Fibroblast of the aortic adventitia (primary cell): ENCODE data around the gene GDI1. TPM values are rescaled to one million over a fixed set of nuclear protein-coding genes. Genes with fewer than 3 reads are reported as not detected.

ENCODE experiments used
- small RNA-seq: library from RNA; depleted of rRNA; stranded (forward); fragments of <200 nt; gene quantifications from one replicate; pipeline ENCODE3, GENCODE V24; 2012
- total RNA-seq: library from RNA; depleted of rRNA; stranded (reverse); fragments of >200 nt; gene quantifications from 2 replicates; pipeline ENCODE4 v1.2.3, GENCODE V29; 2012; ENCODE audit warnings: low replicate concordance

GDI1 gene
- total RNA-seq, 1 donor, result 115 TPM

Small RNA genes lying within 50 kb of the gene (small RNA-seq; reads per million reads assigned to genes)
- gene MIR6858 (not detected), gene SNORA70 (not detected)

Other genes starting within 250 kb of the GDI1 start
- not detected in 2 replicates for gene OPN1MW2, start 217.4 kb upstream of the GDI1 start, total RNA-seq
- gene OPN1MW3, start 179.6 kb upstream of the GDI1 start, total RNA-seq, result not detected in 2 replicates
- gene TEX28, start 142.0 kb upstream of the GDI1 start, total RNA-seq, result not detected in 2 replicates
- not detected in 2 replicates for gene TKTL1, start 141.4 kb upstream of the GDI1 start, total RNA-seq
- 549 and 1,365 TPM in 2 replicates for gene FLNA, start 62.5 kb upstream of the GDI1 start, total RNA-seq
- gene EMD, start 57.9 kb upstream of the GDI1 start, total RNA-seq, result 9.6 and 29.9 TPM in 2 replicates
- gene RPL10, start 38.8 kb upstream of the GDI1 start, total RNA-seq, result 1,297 and 3,230 TPM in 2 replicates
- gene DNASE1L1, start 27.9 kb upstream of the GDI1 start, total RNA-seq, result 15.8 and 31.0 TPM in 2 replicates
- 18.0 and 30.9 TPM in 2 replicates for gene TAFAZZIN, start 25.6 kb upstream of the GDI1 start, total RNA-seq
- 33.2 and 36.1 TPM in 2 replicates for gene ATP6AP1, start 8.5 kb upstream of the GDI1 start, total RNA-seq
- 39.0 and 99.0 TPM in 2 replicates for gene FAM50A, start 7.0 kb downstream of the GDI1 start, total RNA-seq
- gene PLXNA3, start 21.1 kb downstream of the GDI1 start, total RNA-seq, result 11.9 and 25.8 TPM in 2 replicates
- gene LAGE3, start 42.1 kb downstream of the GDI1 start, total RNA-seq, result 19.1 and 31.6 TPM in 2 replicates
- gene UBL4A, start 49.5 kb downstream of the GDI1 start, total RNA-seq, result 10.9 and 35.0 TPM in 2 replicates
- gene SLC10A3, start 53.5 kb downstream of the GDI1 start, total RNA-seq, result 23.9 and 28.6 TPM in 2 replicates
- gene FAM3A, start 79.1 kb downstream of the GDI1 start, total RNA-seq, result 16.9 and 20.0 TPM in 2 replicates
- 45.5 and 126 TPM in 2 replicates for gene G6PD, start 109.7 kb downstream of the GDI1 start, total RNA-seq
- 17.1 and 37.2 TPM in 2 replicates for gene IKBKG, start 110.5 kb downstream of the GDI1 start, total RNA-seq
- gene CTAG1A, start 148.0 kb downstream of the GDI1 start, total RNA-seq, result not detected in 2 replicates
- gene CTAG1B, start 182.1 kb downstream of the GDI1 start, total RNA-seq, result not detected in 2 replicates
- not detected in 2 replicates for gene CTAG2, start 216.4 kb downstream of the GDI1 start, total RNA-seq